ENCODE measurements around the gene CHKA. TPM values are rescaled to one million over a fixed set of nuclear protein-coding genes. Genes with fewer than 3 reads are reported as not detected.

CHKA gene
- total and polyA plus RNA-seq, 9 of the 15 experiments (the other 6 are each of a cell fraction or from before 2014, with no cell fraction given) = 3.6 to 37.0 (median 30.2) TPM

DNA sequence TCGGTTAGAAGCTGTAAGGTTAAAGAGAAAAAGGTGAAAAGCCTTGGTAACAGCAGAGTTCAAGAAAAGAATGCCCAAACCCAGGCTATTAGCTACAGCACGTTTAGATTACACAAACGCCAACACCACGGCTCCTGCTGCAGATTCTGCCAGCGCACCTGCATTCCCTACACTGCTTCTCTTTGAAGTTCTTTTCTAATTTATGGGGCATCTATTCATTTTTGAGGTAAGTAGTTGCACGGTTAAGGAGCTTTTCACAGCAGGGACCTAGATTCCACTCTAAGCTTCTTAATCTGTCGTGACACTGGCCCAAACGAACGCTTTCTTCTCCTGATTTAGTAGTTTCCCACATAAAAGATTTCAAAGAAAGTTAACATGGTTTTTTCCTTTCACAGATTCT, 38.0 kb upstream of the CHKA start:
- no peak overlapping the region for H2AFZ ChIP-seq (ENCODE audit: low read depth, low read length)
- H4K20me1 ChIP-seq (replicated peaks; ENCODE audit: control insufficient read depth, insufficient read depth, low read length) = no peaks in the 10 kb centered on the region
- no TSS peak for BruUV-seq (replicated peaks)
- no peak overlapping the region for H3K9ac ChIP-seq (ENCODE audit: insufficient read depth in 1 of 2, low read depth in 2 of 2, low read length in 2 of 2)
- no peak overlapping the region for H3K27ac ChIP-seq (ENCODE audit: extremely low read depth, low read depth, low read length)
- H3K9me3 ChIP-seq (replicated peaks; ENCODE audit: control insufficient read depth, insufficient read depth, low read depth, low read length) = no peaks in the 10 kb centered on the region
- no peak overlapping the region for H3K4me3 ChIP-seq
- WGBS (ENCODE audit: insufficient coverage, low coverage, missing lambda C conversion rate) = 73% methylated on average over 9 of the region's 9 CpGs
- H3K4me2 ChIP-seq (ENCODE audit: insufficient read depth, low read length) = no peak overlapping the region
- FAIRE-seq = no peak
- ChIA-PET CTCF (ENCODE audit: low intra/inter-chr PET ratio) (no interaction called here), POLR2A (interaction anchor here (1.0 to 1.8 kb wide), 2 partner anchors 12 to 24 kb away, joined by 4 to 6 read pairs; no protein-coding TSS in a partner anchor)
- DNase-seq (ENCODE audit: extremely low read depth in 1 of 4, low spot score in 3 of 4) = no peak
- no peaks in the 10 kb centered on the region for H3K4me1 ChIP-seq (replicated peaks in 1 of 2; ENCODE audit: control insufficient read depth in 2 of 2, insufficient read depth in 2 of 2, low read length in 2 of 2)
- ATAC-seq = no peak
- TF ChIP-seq ZSCAN32 (CRISPR knock-in tag; IDR thresholded peaks at IDR 0.05) = no peak
- TF ChIP-seq IRF2 (CRISPR knock-in tag; IDR thresholded peaks at IDR 0.05) = no peak
- TF ChIP-seq PHF8 (IDR thresholded peaks at IDR 0.05; ENCODE audit: borderline replicate concordance, low read length) = no peak
- no peak for TF ChIP-seq SIX5 (IDR thresholded peaks at IDR 0.05; ENCODE audit: borderline replicate concordance in 1 of 2, insufficient read depth in 1 of 2, low read depth in 1 of 2, low read length in 2 of 2)
- no peak for TF ChIP-seq ZBTB7A (IDR thresholded peaks at IDR 0.05; ENCODE audit: borderline replicate concordance, control insufficient read depth, low read depth, low read length)
- TF ChIP-seq ZNF408 (CRISPR knock-in tag; IDR thresholded peaks at IDR 0.05; ENCODE audit: low read depth) = no peak
- no peak for TF ChIP-seq MED1 (CRISPR knock-in tag; IDR thresholded peaks at IDR 0.05; ENCODE audit: borderline replicate concordance)
- no peak for TF ChIP-seq SP1 (CRISPR knock-in tag; IDR thresholded peaks at IDR 0.05)
- TF ChIP-seq, protein P1, sequence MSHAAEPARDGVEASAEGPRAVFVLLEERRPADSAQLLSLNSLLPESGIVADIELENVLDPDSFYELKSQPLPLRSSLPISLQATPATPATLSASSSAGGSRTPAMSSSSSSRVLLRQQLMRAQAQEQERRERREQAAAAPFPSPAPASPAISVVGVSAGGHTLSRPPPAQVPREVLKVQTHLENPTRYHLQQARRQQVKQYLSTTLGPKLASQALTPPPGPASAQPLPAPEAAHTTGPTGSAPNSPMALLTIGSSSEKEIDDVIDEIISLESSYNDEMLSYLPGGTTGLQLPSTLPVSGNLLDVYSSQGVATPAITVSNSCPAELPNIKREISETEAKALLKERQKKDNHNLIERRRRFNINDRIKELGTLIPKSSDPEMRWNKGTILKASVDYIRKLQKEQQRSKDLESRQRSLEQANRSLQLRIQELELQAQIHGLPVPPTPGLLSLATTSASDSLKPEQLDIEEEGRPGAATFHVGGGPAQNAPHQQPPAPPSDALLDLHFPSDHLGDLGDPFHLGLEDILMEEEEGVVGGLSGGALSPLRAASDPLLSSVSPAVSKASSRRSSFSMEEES (CRISPR knock-in tag; IDR thresholded peaks at IDR 0.05) = no peak
- TF ChIP-seq, protein P2, sequence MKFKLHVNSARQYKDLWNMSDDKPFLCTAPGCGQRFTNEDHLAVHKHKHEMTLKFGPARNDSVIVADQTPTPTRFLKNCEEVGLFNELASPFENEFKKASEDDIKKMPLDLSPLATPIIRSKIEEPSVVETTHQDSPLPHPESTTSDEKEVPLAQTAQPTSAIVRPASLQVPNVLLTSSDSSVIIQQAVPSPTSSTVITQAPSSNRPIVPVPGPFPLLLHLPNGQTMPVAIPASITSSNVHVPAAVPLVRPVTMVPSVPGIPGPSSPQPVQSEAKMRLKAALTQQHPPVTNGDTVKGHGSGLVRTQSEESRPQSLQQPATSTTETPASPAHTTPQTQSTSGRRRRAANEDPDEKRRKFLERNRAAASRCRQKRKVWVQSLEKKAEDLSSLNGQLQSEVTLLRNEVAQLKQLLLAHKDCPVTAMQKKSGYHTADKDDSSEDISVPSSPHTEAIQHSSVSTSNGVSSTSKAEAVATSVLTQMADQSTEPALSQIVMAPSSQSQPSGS (CRISPR knock-in tag; IDR thresholded peaks at IDR 0.05) = no peak
- TF ChIP-seq, protein P3, sequence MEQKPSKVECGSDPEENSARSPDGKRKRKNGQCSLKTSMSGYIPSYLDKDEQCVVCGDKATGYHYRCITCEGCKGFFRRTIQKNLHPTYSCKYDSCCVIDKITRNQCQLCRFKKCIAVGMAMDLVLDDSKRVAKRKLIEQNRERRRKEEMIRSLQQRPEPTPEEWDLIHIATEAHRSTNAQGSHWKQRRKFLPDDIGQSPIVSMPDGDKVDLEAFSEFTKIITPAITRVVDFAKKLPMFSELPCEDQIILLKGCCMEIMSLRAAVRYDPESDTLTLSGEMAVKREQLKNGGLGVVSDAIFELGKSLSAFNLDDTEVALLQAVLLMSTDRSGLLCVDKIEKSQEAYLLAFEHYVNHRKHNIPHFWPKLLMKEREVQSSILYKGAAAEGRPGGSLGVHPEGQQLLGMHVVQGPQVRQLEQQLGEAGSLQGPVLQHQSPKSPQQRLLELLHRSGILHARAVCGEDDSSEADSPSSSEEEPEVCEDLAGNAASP (IDR thresholded peaks at IDR 0.05) = no peak
- H3K27me3 ChIP-seq (ENCODE audit: control insufficient read depth in 2 of 2, insufficient read depth in 2 of 2, low read length in 2 of 2) = no peaks in the 10 kb centered on the region
- H3K9me1 ChIP-seq (ENCODE audit: control insufficient read depth, insufficient read depth, low read length) = no peaks in the 10 kb centered on the region
- no peaks in the 10 kb centered on the region for H3K79me2 ChIP-seq (ENCODE audit: control insufficient read depth, insufficient read depth, low read length)
- intact Hi-C loops (cut with micrococcal nuclease) (no loop called here), in situ Hi-C loops (cut with MboI) (no loop called here)
- peaks cover 2% of the 10 kb centered on the region; the same call in 1 of the 3 replicates for H3K36me3 ChIP-seq (ENCODE audit: control insufficient read depth, insufficient read depth, low read length)
